Suppressor macrophage treated with lipopolysaccharide for 4 hours (primary cell): ENCODE measurements around the gene ASPG.

Experiments used
- DNase-seq: peaks from one replicate; pipeline ENCODE4 v3.0.0-alpha.2; 2020

Gene ASPG

DNA sequence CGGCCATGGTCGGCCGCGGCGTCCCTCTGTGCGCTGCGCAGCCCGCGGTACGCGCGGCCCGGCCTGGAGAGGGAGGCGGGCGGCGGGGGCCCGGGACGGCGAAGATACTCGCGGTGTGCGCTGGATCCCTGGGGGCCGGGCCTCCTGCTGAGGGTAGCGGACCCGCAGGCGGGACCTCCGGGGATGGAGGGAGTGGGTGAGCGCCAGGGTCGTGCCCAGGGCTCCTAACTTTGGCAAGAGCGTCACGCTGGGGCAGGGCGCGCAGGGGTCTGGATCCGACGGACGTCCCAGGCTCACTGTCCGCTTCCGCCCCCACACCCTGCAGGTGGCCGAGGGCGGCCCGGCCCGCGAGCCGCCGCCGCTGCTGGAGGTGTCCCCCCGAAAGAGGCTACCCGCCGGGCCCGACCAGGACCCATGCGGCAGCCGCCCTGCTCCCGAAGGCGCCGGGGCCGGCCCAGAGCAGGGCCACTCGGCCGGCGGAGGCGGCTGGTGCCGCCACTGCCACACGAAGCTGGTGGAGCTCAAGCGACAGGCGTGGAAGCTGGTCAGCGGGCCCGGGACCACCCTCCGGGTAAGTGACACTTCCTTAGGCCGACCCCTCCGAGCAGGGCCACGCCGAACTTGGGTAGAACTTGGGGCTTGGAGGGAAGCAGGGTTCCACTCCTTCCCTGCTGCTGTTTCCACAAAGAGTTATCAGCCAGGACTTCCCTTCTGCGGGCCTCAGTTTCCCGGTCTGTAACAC, 53.4 kb downstream of the ASPG start:
- DNase-seq: no peak

DNA sequence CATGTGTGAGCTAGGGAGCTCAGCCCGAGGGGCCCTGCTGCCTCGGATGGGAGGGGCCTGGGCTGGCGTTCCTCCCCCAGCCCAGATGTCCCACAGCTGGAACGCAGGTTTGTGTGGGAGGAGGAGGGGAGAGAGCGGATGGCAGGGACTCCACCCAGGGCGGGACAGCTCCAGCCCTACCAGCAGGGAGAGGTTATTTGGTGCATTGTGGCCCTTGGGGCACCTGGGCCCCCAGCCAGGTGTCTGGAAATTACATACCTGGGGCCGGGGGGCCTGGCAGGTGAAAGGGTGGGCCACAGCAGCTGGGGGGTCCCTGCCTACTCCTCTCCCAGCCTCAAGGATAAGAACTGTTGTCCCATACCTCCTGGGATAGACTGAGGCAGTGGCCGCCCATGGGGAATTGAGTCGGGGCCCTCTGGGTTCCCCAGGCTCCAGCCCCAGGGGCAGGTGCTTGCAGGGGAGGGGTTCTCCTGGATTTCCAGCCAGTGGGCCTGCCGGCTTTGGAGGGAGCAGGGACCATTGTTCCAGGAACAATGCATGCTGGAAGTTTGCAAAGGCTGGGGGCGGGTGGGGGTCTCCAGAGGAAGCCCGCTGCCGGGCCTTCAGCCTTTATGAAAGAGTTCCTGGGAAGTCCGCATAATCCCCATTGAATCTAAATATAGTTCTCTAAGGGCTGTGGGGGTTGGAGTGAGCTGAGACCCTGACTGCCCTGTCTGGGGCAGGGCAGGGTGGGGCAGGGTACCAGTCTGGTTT, 54.1 kb downstream of the ASPG start:
- no peak for DNase-seq

DNA sequence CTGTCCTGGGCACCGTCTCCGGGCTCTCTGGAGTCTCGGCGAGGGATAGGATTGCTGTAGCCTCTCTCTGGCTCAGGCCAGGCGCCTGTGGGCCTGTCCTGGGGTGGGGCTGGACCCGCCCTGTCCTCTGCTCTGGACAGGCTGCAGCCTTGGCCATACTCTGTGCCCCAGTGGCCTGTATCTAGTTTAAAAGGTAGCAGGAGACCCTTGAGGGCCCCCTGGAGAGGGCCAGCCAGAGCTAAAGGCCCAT, 54.6 kb downstream of the ASPG start:
- DNase-seq: no peak

DNA sequence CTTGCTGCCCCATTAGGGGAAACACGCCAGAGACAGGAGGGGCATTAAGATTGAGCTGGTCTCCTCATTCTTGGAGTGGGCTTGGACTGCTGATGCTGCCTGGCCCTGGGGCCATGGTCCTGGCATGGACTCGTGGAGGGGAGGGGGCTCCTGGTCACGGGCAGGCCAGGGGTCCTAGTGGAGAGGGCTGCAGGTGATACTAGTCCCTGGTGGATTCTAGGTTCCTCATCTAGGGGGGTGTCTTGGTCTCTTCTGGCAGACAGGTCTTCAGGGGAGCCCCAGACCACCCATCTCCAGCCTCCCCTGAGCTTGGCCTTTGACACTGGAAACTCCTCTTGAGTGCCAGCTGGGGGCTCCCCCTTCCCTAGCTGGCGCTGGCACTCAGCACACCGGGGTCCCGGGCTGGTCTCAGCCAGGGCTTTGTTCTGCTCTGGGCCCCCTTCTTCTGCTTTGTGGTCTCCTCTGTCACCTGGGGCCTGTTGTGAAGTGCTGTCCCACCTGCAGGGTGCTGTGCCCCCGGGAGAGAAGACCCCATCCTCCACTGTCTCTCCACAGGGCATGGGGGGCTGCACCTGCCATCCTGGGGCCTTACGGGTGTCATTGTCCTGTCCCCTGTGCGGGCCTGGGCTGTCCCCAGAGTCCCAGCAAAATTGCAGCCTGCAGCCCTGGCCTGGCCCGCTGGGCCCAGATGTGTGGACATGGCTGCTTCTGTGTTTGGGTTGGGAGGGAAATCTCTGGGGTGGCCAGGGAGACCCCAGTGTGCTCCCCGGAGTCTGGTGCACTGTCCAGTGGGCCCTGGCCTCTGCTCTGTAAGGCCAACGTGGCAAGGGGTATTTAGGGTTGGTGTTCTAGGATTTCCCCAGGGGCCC, 55.2 kb downstream of the ASPG start:
- DNase-seq: no peak

DNA sequence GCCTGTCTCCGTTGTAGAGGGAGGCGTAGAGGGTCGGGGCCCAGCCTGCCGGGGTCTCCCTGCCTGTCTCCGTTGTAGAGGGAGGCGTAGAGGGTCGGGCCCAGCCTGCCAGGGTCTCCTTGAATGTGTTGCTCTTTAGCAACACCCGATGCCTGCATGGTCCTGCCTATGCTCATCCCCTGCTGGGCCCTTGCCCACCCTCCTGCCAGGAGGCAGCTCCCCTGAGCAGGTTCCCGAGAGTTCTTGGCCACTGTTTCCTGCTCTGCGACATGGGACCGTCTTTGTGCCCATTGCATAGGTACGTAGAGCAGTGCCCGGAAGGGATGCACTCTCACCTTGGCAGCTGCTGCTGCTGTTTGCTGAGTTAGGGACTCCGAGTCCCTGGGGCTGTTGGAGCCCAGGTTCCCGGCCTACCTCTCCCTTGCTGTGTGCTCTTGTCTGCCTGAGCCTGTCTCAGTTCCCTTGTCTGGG, 56.2 kb downstream of the ASPG start:
- DNase-seq: no peak

DNA sequence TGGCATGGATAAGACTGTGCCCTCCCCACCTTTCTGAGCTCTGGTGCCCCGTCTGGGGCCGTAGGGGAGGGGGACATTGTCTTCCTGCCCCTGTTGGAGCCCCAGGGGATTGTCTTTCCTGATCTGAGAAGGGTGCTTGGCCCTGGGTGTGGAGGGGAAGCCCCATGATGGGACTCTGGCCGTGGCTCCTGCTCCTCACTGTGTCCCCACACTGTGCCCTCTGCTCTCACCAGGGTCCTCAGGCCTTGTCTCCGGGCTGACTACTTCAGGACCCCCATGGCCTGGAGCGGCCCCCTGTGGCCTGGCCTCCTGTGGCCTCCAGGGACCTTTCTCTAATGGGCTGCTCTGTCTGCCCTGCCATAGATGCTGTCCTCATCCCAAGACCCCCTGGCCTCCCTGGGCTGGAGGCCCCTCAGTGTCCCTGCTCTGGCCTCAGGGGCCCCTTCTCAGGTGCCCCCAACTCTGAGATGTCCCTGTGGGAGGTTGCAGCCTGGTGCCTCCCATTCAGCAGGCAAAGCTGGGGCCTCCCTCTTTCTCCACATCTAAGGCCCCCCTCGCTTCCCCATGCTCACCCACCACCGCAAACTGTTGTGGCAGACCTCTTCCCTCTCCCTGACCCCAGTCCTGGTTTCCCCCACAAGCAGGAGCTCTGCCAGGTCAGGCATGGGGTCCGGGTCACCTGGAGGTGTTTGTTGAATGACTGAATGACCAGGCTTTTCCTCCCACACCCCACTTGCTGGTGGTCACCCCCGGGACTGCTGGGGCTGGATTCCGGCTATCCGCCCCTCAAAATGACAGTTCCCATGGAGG, 56.8 kb downstream of the ASPG start:
- DNase-seq: no peak

DNA sequence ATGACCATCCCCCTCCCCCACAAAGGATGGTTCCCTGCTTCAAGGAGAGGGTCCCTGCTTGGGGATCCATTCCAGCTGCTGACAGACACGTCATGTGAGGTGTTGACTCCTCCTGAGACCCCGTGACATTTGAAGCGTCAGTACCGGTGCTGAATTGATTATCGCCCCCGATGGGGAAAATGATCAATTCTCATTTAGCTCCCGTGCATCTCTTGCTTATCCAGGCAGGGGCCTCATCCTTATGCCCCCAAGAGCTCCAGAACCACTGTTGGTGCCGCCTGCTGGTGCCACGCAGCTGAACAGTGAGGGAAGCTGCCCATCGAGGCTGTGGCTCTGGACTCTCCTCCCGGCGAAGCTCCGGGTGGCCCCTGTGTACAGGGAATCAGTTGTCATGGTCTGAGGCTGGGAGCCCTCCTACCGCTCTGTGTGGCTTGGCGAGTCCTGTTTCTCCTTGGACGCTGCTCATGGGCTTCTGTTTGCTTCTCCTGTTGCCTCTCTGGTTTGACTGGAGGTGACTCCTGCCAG, 57.5 kb downstream of the ASPG start:
- no peak for DNase-seq

DNA sequence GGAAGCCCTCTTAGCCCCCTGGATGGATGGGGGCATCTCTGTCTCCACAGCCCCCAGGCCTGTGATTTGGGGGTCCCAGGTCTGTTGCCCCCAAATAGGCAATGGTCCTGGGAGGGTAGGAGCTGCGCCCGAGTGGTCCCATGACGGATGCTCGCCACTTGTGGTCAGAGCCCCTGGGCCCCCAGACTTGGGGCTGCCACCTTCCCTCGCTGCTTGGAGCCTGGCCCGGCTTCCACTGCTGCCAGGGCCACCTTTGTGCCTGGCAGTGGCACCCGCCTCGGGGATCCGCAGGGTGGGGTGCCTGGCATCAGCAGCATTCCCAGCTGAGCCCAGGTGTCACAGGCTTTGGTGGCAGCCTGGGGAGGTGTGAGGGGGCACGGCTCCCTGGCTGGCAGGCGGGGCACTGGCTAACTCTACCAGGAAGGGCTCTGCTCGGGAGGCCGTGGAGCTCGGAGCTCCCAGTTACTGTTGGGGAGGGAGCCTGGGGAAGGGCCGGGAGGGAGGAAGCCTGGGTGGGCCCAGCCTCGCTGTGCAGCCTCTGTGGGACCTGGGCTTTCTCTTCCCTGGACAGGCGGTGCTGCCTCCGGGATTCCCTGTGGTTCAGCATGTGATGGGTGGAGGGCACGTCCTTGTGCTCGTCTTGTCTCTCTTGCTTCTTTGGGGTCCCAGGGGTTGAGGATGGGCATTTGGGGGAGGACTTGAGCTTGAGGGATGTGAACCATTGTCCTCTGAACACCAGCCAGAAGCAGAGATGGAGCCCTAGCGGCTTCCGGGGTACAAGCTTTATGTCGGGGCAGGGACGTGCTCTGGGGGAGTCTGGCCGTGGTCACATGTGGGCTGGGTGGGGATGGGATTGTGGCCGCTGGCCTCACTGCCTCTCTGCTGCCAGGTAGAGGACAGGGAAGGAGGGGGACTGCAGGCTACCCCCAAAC, 58.3 kb downstream of the ASPG start:
- DNase-seq: no peak

DNA sequence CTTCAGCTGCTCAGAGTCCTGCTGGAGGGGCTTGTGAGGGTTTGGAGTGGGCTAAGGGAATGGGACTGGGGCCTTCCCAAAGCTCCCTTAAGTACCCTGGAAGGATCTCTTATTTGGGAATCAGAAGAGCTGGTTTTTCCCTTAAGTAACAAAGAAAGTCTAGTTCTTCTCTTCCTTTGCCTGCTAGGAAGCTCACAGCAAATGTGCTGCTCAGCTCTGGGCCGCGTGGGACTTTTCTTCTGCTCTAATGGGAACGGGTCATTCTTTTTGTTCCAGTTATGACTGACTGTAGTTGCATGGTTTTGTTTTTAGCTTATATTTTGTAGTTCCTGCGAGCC, 58.9 kb downstream of the ASPG start:
- DNase-seq: no peak

DNA sequence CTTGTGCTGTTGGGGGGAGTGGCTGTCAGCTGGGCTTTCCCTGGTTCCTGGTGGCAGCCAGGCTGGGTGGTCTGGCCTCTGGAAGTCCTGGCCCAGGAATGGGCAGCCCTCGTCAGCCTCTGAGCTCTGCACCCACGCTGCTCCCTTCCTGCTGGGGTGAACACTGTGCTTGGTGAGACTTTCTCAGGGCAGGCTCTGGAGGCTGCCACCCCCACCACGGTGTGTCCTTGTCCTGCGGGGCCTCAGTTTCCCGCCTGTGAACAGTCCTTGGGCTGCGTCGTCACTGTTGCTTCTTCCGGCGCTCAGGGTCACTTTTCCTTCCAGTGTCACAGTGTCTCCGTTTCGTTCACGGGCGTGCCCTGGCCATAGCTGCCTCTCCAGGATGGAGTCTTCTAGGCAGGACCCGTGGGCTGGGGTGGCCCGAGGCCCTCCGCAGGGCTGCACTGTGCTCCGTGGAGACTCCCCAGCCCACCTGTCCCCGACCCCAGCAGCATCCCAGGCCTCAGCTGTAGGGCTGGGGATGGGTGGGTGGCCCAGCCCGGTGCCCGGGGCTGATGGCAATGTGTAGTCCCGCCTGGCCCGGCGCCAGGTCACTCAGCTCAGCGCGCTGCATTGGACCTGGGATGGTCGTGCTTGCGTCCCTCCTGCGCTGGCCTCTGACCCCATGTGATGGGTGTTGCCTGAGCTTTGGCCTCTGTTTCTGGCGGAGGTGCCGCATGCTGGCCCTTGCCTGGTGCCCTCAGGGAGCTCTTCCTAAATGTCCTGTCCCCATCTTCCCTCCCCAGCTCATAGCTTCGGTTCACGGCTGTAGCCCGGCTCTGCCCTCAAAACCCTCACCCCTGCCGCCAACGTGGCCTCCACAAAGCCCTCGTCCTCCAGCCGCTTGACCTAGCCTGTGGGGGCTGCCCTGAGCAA, 59.7 kb downstream of the ASPG start:
- no peak for DNase-seq

DNA sequence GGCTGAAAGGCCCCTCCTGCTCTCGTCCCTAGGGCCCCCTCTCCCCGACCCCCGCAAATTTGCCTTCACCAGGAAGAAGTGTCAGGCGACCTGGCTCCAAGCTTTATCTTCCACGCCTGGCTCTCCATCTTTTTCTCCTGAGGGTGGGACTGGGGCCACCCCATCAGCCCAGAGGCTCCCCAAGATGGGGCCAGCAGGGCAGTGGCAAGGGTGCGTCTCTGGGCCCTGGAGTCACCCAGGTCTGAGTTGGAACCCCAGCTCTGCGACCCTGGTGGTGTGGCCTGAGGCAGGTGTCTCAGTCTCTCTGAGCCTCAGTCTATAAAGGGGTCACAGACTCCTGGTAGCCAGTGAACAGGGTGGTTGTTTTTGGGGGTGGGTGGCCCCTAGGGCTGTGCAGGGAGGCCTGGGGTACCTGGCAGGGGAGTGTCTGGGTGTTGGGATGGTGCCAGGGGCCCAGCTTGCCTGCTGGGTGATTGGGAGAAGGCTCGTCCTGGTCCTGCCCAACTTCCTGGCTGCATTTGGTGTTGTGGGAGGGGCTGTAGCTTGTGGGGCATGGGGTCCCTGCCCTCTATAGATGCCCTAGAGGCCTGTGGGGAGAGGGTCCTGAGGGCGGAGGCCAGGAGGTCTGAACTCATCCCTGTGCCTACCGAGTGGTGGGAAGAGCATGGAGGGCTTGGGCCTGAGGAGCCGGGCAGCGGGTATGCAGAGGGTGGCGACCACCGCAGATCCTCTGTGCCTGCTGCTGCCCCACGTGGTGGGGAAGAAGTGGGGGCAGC, 60.5 kb downstream of the ASPG start:
- no peak for DNase-seq

DNA sequence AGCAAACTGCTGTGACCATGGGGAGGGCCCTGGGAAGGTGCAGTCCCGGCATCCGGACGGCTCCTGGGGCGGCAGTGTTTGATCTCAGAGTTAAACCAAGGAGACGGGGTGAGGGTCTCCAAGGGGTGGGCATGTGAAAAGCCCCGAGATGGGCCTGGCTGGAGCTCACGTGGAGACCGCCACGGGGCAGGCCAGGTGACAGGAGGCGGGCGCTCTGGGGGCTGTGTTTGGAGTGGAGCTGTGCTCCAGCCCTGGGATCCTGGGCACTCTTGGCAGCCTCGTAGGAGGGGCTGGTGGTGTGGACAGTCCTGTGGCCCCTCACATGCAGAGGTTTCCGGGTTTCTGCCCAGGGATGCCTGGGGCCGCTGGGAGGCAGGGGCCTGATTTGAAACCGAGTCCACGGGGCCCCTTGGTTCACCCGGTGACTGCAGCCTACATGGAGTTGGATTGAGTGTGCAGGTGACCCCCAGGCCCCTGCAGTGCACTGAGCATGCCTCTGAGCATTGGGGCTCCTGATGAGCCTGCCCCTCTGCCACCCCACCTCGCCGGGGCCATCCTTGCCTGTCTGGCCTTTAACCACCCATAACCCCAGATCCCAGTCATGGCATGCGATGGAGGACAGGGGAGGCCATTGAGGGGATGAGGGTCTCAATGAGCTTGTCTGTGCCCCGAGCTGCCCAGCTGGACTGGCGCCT, 61.3 kb downstream of the ASPG start:
- no peak for DNase-seq

DNA sequence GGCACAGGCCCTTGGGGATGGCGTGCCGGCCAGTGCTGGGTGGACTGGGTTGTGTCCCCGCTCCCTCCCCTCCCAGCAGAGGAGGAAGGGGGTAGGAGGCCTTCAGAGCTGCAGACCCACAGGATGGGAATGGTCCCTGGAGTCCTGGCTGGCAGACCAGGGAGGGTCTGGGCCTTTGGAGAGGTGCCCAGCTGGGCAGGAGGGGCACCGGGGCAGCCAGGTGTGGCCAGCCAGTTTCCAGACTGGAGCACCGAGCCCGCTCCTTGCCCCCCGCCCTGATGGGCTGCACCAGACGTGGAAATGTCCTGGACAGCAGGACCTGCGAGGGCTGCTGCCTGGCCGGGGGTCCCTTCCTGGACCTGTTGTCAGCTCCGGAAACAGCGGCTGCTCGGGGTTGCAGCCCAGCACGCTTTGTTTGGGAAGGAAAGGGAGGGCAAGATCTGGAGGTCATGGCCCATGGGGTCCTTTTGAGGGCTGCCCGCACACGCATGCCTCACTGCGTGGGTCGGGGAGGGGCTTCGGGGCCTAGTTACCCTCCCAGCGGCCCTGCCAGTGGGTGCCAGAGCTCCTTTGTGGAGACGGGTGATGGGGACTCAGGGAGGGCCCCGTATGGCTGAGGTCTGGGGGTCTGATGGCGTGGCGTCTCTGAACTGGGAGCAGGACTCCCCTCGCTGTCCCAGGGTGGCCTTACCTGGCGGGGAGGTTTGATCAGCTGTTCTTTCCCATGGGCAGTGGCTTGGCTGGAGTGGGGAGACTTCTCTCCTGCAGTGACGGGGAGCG, 62.0 kb downstream of the ASPG start:
- DNase-seq: no peak

DNA sequence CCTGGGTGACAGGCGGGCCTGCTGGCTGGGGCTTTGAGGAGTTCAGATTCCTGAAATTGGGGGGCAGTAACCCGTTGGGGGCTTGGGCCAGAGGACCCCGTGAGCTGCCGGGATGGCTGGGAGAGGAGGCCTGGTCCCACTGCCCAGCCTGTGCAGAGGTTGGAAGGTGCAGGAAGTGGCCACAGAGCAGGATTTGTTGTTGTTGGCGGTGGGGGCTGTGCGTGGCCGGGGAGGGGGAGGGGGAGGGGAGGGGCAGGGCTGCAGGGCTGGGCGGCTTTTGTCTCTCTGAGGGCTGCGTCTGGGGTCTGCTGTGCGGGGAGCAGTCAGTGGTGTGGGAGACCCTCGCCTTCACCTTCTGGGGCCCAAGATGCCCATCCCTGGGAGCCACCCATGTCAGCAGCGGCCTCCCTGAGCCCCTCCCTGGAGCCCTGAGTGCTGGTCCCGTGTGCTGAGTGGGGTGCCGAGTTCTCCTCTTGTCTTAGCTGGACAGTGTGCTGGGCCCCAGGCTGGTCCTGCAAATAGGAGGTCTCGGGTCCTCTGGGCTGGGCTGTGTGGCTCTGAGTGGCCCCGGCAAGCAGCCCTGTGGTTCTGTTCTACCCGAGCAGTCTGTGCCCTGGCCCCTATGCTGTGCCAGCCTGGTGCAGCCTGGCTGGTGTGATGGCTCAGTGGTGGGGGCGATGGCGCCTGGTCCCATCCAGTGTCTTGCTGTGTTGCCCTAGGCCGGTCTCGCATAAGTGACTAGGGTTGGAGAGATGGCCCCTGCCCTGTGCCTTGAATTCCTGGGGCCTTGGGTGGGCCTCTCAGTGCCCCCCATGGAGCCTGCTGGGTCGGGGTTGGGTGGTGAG, 63.2 kb downstream of the ASPG start:
- no peak for DNase-seq

DNA sequence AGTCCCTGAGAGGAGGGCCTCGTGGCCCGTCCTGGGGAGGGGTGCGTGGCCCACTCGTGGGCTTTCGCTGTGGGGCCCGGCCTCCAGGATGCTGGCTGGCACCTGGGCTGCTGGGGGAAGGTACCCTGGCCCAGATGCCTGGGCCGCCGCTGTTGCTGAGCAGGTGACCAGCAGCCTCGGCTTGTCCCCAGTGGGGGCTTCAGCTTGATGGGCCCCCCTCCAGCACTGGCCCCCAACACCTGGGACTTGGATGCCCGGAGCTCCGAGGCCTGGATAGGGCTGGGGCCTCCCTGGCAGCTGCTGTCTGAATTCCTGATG, 63.7 kb downstream of the ASPG start:
- no peak for DNase-seq

DNA sequence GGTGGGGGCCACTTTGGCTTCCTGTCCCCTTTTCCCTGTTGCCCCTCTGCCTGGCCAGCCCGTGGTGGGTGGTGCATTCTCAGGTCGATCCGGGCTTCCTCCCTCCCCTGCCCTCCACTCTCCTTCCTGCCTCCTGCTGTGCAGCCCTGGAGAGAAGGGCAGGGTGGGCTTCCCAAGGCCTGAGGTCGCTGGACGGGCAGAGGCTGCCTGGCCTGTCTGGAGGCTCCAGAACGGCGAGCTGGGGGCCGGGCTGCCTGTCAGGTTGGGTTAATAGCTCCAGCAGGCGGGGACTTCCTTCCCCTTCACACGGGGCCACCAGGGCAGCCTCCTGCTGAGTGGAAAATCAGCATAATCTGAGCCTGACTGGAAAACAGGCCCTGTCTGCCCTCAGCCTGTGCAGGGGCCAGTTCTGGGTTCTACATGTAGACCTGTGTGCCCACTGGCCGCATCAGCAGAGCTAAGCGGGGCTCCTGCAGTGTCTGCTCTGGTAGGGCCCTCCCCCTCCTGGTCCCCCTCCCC, 64.2 kb downstream of the ASPG start:
- DNase-seq: no peak
